Measurements from ENCODE around the gene PCDH11Y.
"Not testable (repeated sequence)": the region's sequence is repeated elsewhere in the genome, so short reads cannot be mapped to it uniquely, and the experiment has no call there.

PCDH11Y gene

DNA sequence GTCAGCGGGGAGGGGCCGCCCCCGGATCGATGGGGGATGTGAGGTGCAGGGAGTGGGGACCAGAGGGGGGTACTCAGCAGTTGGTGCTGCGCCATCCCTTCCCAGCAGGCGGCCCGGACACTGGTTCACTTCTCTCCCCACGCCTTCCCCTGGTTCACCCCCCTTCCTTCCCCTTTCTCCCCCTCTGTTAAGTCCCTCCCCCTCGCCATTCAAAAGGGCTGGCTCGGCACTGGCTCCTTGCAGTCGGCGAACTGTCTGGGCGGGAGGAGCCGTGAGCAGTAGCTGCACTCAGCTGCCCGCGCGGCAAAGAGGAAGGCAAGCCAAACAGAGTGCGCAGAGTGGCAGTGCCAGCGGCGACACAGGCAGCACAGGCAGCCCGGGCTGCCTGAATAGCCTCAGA, at the start of gene PCDH11Y:
Gene PCDH11Y (plus strand): TSS at position 240 of the 400 bp plus-strand sequence. CDS start 56,804 bp downstream, outside the sequence.
- DNase-seq = peak; percentile 2 to 32 (median 19)

DNA sequence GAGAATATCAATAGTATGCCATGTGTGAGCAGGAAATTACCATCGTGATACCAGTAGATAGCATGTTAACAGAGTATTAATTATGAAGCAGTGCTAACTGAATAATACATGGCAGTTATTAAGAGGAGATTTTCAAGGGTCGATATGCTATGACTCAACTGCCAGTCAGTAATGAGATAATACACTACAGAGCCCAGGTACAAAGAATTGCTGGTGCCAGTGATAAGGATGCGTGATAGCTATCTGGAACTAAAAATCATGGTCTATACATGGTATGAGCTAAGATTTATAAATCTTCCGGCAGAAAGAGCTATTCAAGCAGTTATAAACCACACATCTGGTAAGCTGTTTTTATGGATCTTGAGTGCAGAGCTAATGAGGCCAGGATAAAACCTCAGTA, 32.2 kb upstream of the PCDH11Y start:
- DNase-seq = not testable (repeated sequence)

- not testable (repeated sequence) for DNase-seq
Observed at GRCh38 chrY:4991743-4992400, 8.2 kb upstream of the PCDH11Y start.

DNA sequence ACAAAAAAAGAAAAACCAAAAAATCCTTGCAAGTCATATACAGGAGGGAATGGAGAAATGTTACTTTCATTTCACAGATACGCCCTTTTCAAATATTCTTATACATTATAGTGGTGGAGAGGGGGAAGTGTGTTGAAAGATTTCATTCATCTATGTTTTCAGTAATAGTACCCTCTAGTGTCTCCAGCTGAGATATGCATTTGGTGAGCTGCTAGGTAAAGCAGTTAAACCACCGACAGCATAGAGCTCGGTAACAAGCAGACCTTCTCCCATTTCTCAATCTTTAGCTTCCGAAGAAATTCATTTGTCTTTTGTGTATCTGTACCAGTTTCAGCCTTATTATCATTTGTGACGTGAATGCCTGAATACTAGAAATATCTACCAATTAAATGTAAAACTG, 5.2 kb upstream of the PCDH11Y start:
- DNase-seq = not testable (repeated sequence)

DNA sequence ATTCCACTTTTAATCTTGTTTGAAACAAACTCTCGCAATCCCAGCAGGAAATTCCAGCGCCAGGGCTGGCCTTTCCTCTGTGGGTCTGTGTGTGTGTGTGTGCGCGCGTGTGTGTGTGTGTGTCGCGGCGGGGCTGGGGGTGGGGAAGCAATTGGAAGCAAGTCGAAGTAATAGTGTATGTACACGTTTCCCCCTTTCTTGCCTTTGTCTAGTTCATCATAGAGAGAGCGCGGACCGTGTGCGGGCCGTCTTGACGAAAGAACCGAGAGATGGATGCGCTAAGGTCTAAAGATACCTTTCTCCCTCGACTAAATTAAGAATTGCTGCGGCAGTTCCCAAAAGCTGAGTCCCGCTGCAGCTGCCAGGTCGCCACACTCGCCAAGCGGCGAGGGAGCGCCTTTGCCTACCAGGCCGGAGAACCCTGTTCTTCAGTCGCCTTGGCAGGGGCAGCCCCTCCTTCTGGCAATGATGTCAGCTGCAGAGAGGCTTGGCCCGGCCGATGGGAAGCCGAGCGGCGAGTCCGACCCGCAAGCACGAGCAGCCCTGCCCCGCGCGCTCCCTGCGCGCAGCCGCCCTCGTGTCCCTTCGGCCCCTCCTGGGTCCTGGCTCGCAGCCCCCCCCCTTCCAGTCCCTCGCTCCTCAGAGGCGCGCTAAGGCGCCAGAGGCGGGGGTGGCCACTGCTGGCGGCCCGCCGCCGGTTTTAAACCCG, 2.5 kb downstream of the PCDH11Y start:
- not testable (repeated sequence) for DNase-seq

DNA sequence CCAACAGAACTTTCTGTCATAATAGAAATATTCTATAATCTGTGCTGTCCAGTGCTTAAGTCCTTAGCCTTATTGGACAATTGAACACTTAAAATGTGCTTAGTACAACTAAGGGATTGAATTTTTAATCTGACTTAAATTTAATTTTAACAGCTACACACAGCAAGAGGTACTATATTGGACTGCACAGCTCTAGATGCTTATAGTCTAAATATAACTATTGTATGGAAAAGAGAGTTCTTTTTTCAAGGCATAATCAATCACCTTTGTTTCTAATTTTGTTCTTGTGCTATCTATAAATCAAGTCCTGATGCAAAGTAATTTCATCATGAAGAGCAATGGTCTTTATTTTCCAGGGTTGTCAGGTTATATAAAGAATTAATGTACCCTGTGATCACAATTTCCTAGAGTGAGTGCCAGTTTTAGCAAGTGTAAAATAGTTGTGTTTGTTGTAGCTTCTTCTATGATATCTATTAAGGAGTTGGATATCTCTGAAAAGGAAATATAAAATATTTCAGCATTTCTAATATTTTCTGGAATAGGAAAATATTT, 39.0 kb downstream of the PCDH11Y start:
- not testable (repeated sequence) for DNase-seq

GRCh38 chrY:5083017-5083416, 82.9 kb downstream of the PCDH11Y start:
- not testable (repeated sequence) for DNase-seq

DNA sequence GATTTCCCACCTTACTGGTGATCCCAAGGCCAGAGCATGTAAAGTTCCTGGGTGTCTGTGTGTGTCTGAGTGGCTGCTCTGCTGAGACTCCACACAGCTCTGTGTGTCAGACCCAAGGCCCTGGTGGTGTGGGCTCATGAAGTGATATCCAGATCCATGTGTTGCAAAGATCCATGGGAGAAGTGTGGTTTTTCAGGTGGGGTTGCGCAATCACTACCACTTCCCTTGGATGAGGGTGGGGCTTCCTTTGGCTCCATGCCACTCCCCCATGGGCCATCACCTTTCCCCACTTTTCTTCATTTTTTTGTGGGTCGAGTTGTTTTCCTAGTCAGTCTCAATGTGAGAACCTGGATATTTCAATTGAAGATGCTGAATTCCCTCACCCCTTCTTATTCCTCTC, 182.9 kb downstream of the PCDH11Y start:
- DNase-seq = not testable (repeated sequence)

DNA sequence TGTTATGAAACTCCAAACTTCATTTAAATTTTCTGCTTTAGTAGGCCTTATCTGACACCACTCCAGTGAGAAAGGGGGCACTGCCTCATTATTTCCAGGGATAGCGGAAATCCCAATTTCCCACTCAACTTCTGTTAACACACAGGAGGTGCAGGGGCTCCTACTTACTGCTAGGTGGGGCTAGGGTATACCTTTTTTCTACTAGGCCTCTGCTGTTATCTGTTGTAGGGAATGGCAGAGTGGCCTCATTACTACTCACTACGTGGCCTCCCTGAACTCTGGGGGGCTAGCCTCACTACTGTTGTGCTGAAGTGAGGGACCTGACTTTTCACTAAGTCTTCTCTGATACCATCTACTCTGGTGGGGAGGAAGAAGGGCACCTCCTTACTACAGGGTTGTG, 215.0 kb downstream of the PCDH11Y start:
- DNase-seq = not testable (repeated sequence)

DNA sequence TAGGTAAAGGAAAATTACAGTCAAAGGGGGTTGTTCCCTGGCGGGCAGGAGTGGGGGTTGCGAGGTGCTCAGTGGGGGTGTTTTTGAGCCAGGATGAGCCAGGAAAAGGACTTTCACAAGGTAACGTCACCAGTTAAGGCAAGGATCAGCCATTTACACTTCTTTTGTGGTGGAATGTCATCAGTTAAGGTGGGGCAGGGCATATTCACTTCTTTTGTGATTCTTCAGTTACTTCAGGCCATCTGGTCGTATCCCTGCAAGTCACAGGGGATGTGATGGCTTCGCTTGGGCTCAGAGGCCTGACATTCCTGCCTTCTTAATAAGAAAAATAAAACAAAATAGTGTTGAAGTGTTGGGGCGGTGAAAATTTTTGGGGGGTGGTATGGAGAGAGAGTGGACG, 324.8 kb downstream of the PCDH11Y start:
- DNase-seq = not testable (repeated sequence)

DNA sequence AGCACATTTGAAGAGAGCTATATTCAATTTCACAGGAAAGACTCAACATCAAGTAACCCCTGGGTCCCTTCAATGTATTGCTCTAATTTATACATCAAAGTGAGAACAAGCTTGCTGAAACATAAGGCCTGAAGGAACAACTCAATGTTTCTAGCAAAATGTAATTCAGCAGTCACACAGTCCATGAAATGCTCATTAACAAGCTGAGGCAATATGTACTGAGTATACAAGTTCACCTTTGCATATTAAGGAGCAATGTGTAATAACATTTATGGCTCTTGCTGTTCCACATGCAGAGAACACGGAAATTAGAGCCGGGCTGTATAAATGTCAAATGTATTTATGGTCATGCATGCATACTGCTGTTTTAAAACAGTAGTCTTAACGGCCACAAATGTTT, 342.1 kb downstream of the PCDH11Y start:
- DNase-seq = not testable (repeated sequence)

DNA sequence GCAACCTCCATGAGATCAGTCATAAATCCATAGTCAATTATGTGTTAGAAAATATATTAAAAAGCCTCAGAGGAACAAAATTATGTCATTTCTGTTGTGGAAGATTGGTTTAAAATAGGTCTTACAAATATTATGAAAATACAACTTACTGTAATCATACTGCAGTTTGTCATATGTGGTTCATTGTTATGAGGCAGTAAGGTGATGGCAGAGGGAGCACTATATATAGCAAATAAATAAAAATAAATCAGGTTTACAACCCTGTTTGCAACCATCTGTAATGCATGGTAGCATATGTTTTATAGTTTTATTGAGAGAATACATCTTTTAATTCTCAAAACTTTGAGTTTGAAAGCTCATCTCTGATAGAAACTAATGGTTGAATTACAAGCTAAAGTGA, 543.6 kb downstream of the PCDH11Y start:
- not testable (repeated sequence) for DNase-seq

DNA sequence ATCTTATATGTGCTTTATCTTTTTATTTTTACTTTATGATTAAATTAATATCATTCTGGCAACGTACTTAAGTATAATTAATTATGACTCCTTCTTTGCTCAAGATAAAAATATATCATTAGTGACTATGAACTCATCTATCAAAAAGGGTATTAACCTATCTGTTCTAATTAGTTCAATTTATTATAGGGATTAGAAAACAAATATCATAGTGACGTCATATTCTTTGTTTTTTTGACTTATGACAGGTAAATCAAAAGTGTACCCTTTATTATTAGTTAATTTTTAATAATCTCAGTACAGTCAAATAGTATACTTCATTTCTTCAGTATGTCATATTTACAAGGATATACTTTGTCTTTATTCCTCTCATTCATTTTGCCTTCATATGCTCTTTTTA, 638.5 kb downstream of the PCDH11Y start:
- DNase-seq = not testable (repeated sequence)

DNA sequence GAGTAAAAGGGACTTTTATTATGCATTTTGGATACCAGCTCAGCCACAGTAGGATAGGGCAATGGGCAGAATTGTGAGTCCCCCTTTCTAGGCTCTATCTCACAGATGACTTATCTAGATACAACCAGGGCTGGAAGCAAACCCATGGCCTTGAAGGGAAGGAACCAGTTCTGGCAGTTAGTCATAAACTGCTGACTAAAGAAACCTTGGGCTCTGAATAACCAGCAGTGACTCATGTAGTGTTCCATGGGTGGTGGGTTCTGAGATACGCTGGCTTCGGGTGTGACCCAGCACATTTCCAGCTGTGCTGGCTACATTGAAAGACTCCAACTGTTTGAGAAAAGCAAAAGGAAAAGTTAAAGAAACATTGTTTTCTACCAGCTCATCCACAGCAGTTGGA, 679.2 kb downstream of the PCDH11Y start:
- DNase-seq = not testable (repeated sequence)

- DNase-seq = not testable (repeated sequence)
Observed at GRCh38 chrY:5708727-5709126, 708.6 kb downstream of the PCDH11Y start.

GRCh38 chrY:5709788-5710381, 709.8 kb downstream of the PCDH11Y start:
- DNase-seq = not testable (repeated sequence)

- not testable (repeated sequence) for DNase-seq
Observed at GRCh38 chrY:5761403-5761802, 761.3 kb downstream of the PCDH11Y start.

DNA sequence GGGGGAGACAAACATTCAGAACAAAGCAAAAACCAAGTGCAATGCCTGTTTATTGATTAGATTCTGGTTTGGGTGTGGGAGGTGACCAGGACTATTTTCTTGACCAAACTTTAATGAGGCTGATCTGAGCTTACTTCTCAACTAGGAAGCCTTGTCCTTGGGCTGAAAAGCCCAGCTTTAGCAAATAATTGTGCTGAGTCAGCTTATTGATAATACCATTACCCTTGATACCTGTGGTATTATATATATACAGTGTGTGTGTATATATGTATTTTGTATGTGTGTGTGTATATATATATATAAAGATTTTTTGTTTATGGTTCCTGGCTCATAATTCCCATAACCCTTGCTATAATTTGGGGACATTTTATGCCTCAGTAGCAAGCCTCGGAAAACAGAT, 776.4 kb downstream of the PCDH11Y start:
- not testable (repeated sequence) for DNase-seq
